Epidermal melanocyte (primary cell): ENCODE measurements around the gene PFDN5.
A peak's percentile ranks its signal among the peaks of the same experiment; 100 is the strongest.
"Not testable (repeated sequence)": the region's sequence is repeated elsewhere in the genome, so short reads cannot be mapped to it uniquely, and the experiment has no call there.

Experiments
- DNase-seq: peaks from one replicate; pipeline ENCODE4 v3.0.0; 2011; ENCODE audit warnings: low spot score; ENCODE audit not compliant: insufficient read length

PFDN5 gene

GRCh38 chr12:53286448-53286847, 8.9 kb upstream of the PFDN5 start:
- no peak for DNase-seq

GRCh38 chr12:53287741-53288216, 7.6 kb upstream of the PFDN5 start:
- DNase-seq = peak; percentile 77

- DNase-seq = no peak
Measured at GRCh38 chr12:53288322-53288721, 7.0 kb upstream of the PFDN5 start.

DNA sequence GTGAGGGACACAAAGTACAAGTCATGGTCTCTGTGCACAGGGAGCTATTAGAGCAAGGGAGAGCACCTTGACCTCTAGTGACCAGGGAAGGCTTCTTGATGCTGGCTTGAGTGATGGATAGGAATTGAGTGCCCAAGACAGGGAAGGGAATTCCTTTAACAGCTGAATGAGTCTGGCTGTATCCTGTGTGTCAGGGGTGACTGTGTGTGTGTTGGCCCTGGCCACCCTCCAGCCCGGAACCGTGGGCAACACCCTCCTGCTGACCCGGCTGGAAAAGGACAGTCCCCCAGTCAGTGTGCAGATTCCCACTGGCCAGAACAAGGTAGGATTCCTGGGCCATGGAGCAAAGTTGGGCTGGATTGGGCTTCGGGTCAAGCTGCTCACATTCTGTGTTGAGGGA, 5.5 kb upstream of the PFDN5 start:
- DNase-seq = no peak

DNA sequence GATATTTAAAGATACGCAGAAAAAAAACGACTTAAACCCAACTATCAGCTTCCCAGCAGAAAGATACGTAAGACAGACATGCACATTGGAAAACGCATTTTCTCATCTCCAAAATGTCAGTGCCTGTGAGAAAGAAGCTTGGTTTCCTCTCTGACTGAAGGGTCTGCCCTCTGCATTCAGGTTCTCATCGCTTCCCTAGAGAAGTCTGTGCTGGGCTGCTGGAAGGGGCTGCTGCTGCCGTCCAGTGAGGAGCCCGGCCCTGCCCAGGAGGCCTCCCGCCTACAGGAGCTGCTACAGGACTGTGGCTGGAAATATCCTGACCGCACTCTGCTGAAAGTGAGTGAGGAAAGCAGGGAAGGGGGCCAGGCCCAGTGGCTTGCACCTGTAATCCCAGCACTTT, 4.7 kb upstream of the PFDN5 start:
- DNase-seq = no peak

- no peak for DNase-seq
Measured at GRCh38 chr12:53292426-53292825, 2.9 kb upstream of the PFDN5 start.

DNA sequence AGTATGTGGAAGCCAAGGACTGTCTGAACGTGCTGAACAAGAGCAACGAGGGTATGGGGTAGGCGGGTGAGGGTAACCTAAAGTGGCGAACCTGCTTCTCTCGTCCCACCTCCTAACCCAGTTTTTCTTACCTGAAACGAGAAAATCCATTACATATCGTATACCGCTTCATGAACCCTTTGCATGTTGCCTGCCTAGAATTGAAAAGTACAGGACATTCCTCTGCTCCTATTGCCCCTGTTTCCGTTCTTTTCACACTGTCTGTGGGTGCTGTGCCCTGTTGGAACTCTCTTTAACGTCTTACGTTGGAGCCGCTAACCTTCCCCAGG, 513 bp downstream of the PFDN5 start:
- no peak for DNase-seq

DNA sequence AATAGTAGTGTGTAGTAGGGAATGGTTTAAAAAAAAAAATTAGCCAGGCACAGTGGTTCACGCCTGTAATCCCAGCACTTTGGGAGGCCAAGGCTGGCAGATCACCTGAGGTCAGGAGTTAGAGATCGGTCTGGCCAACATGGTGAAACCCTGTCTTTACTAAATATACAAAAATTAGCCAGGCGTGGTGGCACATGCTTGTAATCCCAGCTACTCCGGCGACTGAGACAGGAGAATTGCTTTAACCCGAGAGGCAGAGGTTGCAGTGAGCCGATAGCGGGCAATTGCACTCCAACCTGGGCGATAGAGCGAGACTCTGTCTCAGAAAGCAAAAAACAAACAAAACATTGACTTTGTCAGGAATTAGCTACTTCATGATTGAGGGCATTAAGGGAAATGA, 1.8 kb downstream of the PFDN5 start:
- not testable (repeated sequence) for DNase-seq

DNA sequence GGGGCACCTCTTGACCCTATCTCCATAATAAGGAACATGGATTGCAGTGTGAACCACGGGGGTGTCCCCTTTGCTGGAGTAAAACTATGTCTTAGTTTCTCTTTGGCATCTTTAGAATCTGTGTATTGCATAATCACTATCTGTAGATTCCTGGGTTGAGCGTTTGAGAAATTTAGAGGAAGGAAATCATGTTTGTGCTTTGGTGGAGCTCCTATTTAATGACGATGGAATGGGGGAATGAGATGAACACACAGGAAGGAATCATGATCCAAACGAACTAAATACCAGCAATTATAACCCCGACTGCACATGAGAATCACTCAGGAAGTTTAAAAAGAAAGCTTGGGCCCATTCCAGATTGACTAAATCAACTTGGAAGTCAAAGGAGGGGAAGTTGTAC, 2.8 kb downstream of the PFDN5 start:
- DNase-seq = no peak

DNA sequence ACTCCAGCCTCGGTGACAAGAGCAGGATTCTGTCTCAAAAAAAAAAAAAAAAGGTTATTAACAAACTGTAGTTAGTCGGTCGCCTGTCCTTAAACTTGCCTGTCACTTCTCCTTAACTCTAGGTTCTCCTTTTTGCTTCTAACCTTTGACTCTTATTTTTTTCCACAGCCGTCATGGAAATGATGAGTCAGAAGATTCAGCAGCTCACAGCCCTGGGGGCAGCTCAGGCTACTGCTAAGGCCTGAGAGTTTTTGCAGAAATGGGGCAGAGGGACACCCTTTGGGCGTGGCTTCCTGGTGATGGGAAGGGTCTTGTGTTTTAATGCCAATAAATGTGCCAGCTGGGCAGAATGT, 3.7 kb downstream of the PFDN5 start:
- no peak for DNase-seq

GRCh38 chr12:53299454-53300180, 4.3 kb downstream of the PFDN5 start, which contains the start of gene MYG1:
Gene MYG1, plus strand, starts transcription at chr12:53299695. Its CDS starts 43 bp downstream, at chr12:53299738.
- peak; percentile 87 for DNase-seq

- no peak for DNase-seq
Measured at GRCh38 chr12:53300187-53300586, 4.8 kb downstream of the PFDN5 start.

DNA sequence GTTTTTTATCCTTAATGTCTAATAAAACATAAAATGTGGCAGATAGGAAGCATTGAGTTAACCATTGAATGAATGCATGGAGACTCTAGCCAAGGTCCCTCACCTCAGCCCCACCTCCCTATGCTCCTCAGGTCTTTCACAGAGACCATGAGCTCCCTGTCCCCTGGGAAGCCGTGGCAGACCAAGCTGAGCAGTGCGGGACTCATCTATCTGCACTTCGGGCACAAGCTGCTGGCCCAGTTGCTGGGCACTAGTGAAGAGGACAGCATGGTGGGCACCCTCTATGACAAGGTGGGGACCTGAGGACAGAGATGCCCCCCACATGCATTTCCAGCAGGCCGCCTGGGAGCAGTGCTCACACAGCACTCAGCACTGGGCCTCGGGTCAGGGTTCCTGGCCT, 7.6 kb downstream of the PFDN5 start:
- DNase-seq = no peak

DNA sequence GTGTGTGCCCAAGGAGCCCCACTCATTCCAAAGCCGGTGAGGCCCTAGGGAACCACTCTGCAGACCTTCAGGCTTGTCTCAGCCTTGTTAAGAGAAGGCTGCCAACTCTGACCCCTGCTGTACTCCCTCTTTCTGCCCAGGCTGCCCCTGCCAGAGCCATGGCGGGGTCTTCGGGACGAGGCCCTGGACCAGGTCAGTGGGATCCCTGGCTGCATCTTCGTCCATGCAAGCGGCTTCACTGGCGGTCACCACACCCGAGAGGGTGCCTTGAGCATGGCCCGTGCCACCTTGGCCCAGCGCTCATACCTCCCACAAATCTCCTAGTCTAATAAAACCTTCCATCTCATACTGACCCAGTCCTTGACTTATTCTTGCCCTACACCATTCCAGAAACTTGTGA, 11.5 kb downstream of the PFDN5 start:
- DNase-seq = no peak

GRCh38 chr12:53308276-53308675, 12.9 kb downstream of the PFDN5 start:
- DNase-seq = no peak

- no peak for DNase-seq
Measured at GRCh38 chr12:53313996-53314395, 18.7 kb downstream of the PFDN5 start.

- DNase-seq = no peak
Measured at GRCh38 chr12:53320352-53321195, 25.2 kb downstream of the PFDN5 start.

- no peak for DNase-seq
Measured at GRCh38 chr12:53324113-53324778, 28.9 kb downstream of the PFDN5 start.

DNA sequence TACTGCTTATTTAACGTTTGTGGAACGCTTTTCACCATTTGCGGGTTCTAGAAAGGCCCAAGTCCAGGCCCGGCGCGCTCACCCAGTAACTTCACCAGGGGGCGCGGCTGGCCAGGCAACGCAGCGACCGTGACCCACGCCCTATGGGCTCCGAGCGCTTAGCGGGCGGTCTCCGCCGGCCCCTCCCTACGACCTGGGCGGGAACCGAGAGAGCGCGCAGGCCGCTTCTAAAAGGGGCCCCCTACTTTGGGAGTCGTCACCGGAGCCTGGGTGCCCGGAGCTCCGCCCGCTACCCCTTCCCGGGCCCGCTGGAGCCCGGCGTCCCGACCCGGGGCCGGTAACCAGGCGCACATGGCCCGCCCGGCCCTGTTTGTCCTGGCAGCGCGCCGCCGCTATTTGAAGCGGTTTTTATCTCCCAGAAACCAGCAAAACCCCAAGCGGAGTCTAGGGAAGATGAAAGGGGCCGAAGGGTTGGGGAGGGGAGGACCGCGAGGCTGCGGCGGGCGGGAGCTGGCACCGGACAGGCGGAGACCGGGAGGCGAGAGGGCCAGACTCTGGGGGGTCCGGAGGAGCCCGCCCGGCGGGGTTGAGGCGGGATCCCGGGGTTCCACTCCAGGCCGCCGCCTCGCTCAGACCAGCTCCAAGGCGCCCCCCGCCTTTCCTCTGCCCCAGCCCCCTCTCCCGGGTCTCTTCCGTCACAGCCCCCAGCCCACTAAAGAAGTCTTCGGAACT, 29.6 kb downstream of the PFDN5 start:
- peak; percentile 95 for DNase-seq

DNA sequence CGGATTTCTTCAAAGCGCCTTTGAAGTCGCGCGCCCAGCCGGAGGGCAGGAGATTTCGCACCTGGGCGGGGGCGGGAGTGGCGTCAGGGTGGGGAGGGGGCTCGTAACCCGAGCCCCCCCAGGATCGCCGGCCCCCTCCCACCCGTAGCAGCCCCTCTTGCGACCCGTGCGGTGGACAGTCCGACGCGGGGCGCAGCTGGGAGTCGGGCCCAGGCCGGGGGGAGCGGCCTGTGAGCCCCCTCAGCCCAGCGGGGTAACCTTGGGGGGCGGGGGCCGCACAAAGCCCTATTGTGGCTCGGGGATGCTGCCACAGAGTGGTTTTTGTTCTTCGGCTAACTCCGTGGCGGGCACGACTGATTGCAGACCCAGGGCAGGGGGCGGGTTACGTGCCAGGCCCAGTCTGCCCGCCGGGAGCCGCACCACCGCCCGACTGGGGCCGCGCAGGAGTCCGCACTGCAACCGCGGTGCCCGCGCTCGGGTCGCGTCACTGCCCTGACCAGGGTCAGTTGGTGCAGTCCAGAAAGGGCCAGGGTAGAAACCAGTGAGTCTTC, 30.2 kb downstream of the PFDN5 start:
- peak; percentile 74 for DNase-seq

DNA sequence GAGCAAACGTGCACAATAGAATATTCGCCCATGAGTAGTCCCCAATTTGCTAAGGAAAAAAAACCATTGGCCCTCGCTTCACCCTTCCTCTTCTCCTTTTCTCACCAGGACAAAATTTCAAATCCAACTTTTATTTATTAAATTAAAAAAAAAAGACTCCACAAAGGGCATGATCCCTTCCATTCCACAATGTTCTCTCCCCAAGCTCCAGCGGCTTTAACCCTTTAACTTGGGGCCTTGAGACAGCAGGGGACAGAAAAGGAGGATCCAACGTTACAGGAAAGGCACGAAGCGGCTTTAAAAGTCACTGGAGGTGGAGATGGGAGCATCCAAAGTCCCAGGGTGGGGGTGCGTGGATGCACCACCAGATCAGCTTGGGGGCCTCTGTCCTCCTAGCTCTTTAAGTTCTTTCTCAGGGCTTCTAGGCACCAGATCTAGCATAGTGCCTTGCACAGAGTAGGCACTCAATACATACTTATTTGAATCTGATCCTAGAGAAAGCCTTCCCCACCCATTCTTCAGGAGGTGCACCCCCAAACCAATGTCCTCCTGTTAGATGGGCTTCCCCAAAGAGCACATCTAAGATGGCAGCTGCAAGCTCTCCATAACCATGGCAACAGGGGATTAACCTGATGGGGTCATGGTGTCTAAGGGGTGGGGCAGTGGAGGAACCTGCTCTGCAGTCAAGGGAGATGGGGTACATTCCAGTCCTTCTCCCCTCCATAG, 31.3 kb downstream of the PFDN5 start:
- DNase-seq = no peak
